IPS-15b (cell line): ENCODE data around the gene TSTD1.
A peak's percentile ranks its signal among the peaks of the same experiment; 100 is the strongest.

Source experiments
- H3K27me3 ChIP-seq: one replicate; pipeline ENCODE4 v1.6.1; 2013; ENCODE audit warnings: low read length; ENCODE audit not compliant: control insufficient read depth, insufficient read depth
- H3K36me3 ChIP-seq: one replicate; pipeline ENCODE4 v1.6.1; 2013; ENCODE audit warnings: low read length; ENCODE audit not compliant: control insufficient read depth, insufficient read depth
- H3K4me1 ChIP-seq: one replicate; pipeline ENCODE4 v1.6.1; 2013; ENCODE audit warnings: mild to moderate bottlenecking, low read length; ENCODE audit not compliant: control insufficient read depth, insufficient read depth
- H3K4me3 ChIP-seq: one replicate; pipeline ENCODE4 v1.5.1; 2013; ENCODE audit warnings: low read depth, low read length
- H3K9ac ChIP-seq: one replicate; pipeline ENCODE4 v1.6.1; 2013; ENCODE audit warnings: low read depth, mild to moderate bottlenecking, low read length
- H3K9me3 ChIP-seq: one replicate; pipeline ENCODE4 v1.6.1; 2013; ENCODE audit warnings: mild to moderate bottlenecking, low read length; ENCODE audit not compliant: control insufficient read depth, insufficient read depth

TSTD1 gene

GRCh38 chr1:161038523-161039153, at the start of gene TSTD1:
TSTD1 (minus strand) TSS chr1:161038964; CDS start chr1:161038889, 75 bp downstream.
- Histone ChIP-seq H3K36me3 (peaks cover 32% of the 10 kb centered on the region), H3K4me1 (peaks cover 14% of the 10 kb centered on the region), H3K9me3 (no peaks in the 10 kb centered on the region), H3K27me3 (no peaks in the 10 kb centered on the region), H3K9ac (peak within 1 kb of the TSS; percentile 65), H3K4me3 (peak within 1 kb of the TSS; percentile 85)

- H3K4me1 ChIP-seq: peaks cover 6% of the 10 kb centered on the region
- no peaks in the 10 kb centered on the region for H3K9me3 ChIP-seq
- H3K4me3 ChIP-seq: no peak overlapping the region
- no peaks in the 10 kb centered on the region for H3K36me3 ChIP-seq
- H3K27me3 ChIP-seq: no peaks in the 10 kb centered on the region
- H3K9ac ChIP-seq: no peak overlapping the region
These were observed 47.7 kb upstream of the TSTD1 start for GRCh38 chr1:161086457-161086856.

GRCh38 chr1:161085165-161085564, 46.4 kb upstream of the TSTD1 start:
- no peak overlapping the region for H3K9ac ChIP-seq
- no peaks in the 10 kb centered on the region for H3K36me3 ChIP-seq
- H3K4me3 ChIP-seq: no peak overlapping the region
- H3K9me3 ChIP-seq: no peaks in the 10 kb centered on the region
- peaks cover 12% of the 10 kb centered on the region for H3K4me1 ChIP-seq
- no peaks in the 10 kb centered on the region for H3K27me3 ChIP-seq

GRCh38 chr1:161084597-161084988, 45.8 kb upstream of the TSTD1 start:
- no peaks in the 10 kb centered on the region for H3K36me3 ChIP-seq
- H3K9me3 ChIP-seq: no peaks in the 10 kb centered on the region
- no peaks in the 10 kb centered on the region for H3K27me3 ChIP-seq
- no peak overlapping the region for H3K4me3 ChIP-seq
- H3K9ac ChIP-seq: no peak overlapping the region
- peaks cover 13% of the 10 kb centered on the region for H3K4me1 ChIP-seq

- Histone ChIP-seq H3K4me3 (no peak overlapping the region), H3K9ac (no peak overlapping the region)
These were observed 45.2 kb upstream of the TSTD1 start for GRCh38 chr1:161083748-161084596.

GRCh38 chr1:161082996-161083747, 44.4 kb upstream of the TSTD1 start:
- H3K4me1 ChIP-seq: peaks cover 13% of the 10 kb centered on the region
- no peaks in the 10 kb centered on the region for H3K9me3 ChIP-seq
- no peaks in the 10 kb centered on the region for H3K27me3 ChIP-seq
- H3K36me3 ChIP-seq: no peaks in the 10 kb centered on the region
- H3K4me3 ChIP-seq: no peak overlapping the region
- H3K9ac ChIP-seq: no peak overlapping the region

More at GRCh38 chr1:161083748-161084596, 45.2 kb upstream of the TSTD1 start:
- Histone ChIP-seq H3K36me3 (no peaks in the 10 kb centered on the region), H3K4me1 (peaks cover 13% of the 10 kb centered on the region), H3K27me3 (no peaks in the 10 kb centered on the region), H3K9me3 (no peaks in the 10 kb centered on the region)

- Histone ChIP-seq H3K4me3 (no peak overlapping the region), H3K36me3 (no peaks in the 10 kb centered on the region), H3K9ac (no peak overlapping the region)
These were observed 43.7 kb upstream of the TSTD1 start for GRCh38 chr1:161082483-161082882.

GRCh38 chr1:161081519-161081918, 42.8 kb upstream of the TSTD1 start:
- H3K9me3 ChIP-seq: no peaks in the 10 kb centered on the region
- no peaks in the 10 kb centered on the region for H3K36me3 ChIP-seq
- H3K9ac ChIP-seq: no peak overlapping the region
- no peaks in the 10 kb centered on the region for H3K27me3 ChIP-seq
- no peak overlapping the region for H3K4me3 ChIP-seq
- peaks cover 13% of the 10 kb centered on the region for H3K4me1 ChIP-seq

More at GRCh38 chr1:161082483-161082882, 43.7 kb upstream of the TSTD1 start:
- H3K9me3 ChIP-seq: no peaks in the 10 kb centered on the region
- peaks cover 13% of the 10 kb centered on the region for H3K4me1 ChIP-seq
- H3K27me3 ChIP-seq: no peaks in the 10 kb centered on the region

GRCh38 chr1:161080441-161081405, 42.0 kb upstream of the TSTD1 start:
- Histone ChIP-seq H3K4me3 (no peak overlapping the region), H3K4me1 (peaks cover 7% of the 10 kb centered on the region), H3K9ac (no peak overlapping the region), H3K36me3 (no peaks in the 10 kb centered on the region), H3K9me3 (no peaks in the 10 kb centered on the region), H3K27me3 (no peaks in the 10 kb centered on the region)

GRCh38 chr1:161079436-161080110, 40.8 kb upstream of the TSTD1 start:
- Histone ChIP-seq H3K4me1 (peaks cover 7% of the 10 kb centered on the region), H3K4me3 (no peak overlapping the region), H3K36me3 (no peaks in the 10 kb centered on the region), H3K9ac (no peak overlapping the region), H3K27me3 (no peaks in the 10 kb centered on the region), H3K9me3 (no peaks in the 10 kb centered on the region)
